ENCODE data around the gene XPR1. TPM values are rescaled to one million over a fixed set of nuclear protein-coding genes. Genes with fewer than 3 reads are reported as not detected.

XPR1 gene
- 35.4 and 53.6 TPM in 2 replicates for total RNA-seq

- peak; percentile 97 for DNase-seq (ENCODE audit: low read depth)
These were observed at the start of gene XPR1 for GRCh38 chr1:180631766-180632325. Gene XPR1 (plus strand): TSS chr1:180632022. CDS start chr1:180632202, 180 bp downstream.

DNA sequence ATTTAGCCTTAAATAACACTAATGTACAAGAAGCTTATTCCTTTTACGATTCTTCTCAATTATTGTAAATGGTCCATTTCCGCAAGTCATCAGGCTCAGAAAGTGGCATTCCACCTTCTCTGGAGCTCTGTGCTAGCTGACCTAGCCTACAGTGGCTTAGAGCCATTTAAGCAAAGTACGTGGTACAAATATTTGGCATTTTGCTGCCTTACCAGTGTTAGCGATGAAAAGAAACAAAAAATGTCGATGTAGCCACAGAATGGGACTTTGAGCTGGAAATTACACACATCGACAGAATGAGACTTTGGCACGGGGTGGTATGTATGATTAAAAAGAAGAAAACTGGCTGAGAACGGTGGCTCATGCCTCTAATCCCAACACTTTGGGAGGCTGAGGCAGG lies 47.0 kb upstream of the XPR1 start:
- DNase-seq (ENCODE audit: low read depth), result no peak

- DNase-seq (ENCODE audit: low read depth), result no peak
These were observed 45.8 kb upstream of the XPR1 start for GRCh38 chr1:180585994-180586359.

GRCh38 chr1:180586671-180587155 lies 45.1 kb upstream of the XPR1 start:
- peak; percentile 98 for DNase-seq (ENCODE audit: low read depth)

DNA sequence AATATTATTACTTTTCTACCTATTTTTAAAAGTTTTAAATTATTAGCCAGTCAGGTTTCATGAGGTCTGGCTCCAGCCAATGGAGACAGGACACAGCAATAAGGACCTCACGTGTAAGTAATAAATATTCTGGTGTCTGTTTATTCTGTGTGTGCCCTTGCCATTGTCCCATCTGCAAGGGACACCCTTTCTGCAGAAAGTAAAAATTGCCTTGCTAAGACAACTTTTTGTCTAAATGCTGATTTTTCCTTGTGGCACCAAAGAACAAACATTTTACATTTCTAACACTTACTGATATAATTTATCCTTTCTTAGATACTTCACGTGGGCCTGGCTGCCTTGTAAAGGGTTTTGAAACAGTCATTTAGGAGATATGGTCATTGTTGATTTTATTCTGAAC lies 43.7 kb upstream of the XPR1 start:
- DNase-seq (ENCODE audit: low read depth), result no peak

GRCh38 chr1:180590889-180591288 lies 40.9 kb upstream of the XPR1 start:
- no peak for DNase-seq (ENCODE audit: low read depth)

GRCh38 chr1:180593382-180593781 lies 38.4 kb upstream of the XPR1 start:
- no peak for DNase-seq (ENCODE audit: low read depth)

DNA sequence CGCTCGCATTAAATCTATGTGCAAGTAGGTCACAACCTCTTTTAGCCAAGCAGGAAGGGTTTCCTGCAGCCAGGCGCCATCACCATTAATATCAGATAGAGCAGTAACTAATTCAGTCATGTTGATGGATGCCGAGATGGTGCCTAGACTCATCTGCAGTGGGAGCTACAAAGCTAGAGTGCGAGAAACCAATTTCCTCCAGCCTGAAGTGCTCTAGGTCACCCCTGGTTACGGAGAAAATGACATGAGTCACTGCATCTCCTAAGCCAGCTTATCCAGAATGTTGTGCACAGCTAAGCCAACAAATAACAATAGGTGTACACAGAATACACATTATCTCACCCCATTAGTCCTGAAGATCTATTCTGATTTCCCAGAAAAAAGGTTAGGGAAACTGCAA lies 37.1 kb upstream of the XPR1 start:
- peak; percentile 83 for DNase-seq (ENCODE audit: low read depth)

GRCh38 chr1:180595966-180596365 lies 35.9 kb upstream of the XPR1 start:
- no peak for DNase-seq (ENCODE audit: low read depth)

DNA sequence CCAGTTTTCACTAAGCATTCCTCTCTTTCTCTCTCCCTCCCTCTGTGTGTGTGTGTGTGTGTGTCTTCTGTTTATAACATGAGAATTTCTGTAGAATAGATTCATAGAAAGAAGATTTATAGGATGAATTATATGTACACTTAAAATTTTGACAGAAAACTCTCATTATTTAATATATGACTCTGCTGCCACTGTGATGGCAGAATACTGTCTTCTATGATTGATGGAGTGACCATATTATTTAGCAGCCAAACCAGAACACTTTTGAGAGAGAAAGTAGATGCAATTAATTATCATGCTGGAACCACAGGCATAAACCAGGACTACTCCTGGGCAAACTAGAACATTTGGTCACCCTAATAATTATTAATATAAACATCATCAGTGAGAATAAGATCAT lies 34.3 kb upstream of the XPR1 start:
- no peak for DNase-seq (ENCODE audit: low read depth)

DNA sequence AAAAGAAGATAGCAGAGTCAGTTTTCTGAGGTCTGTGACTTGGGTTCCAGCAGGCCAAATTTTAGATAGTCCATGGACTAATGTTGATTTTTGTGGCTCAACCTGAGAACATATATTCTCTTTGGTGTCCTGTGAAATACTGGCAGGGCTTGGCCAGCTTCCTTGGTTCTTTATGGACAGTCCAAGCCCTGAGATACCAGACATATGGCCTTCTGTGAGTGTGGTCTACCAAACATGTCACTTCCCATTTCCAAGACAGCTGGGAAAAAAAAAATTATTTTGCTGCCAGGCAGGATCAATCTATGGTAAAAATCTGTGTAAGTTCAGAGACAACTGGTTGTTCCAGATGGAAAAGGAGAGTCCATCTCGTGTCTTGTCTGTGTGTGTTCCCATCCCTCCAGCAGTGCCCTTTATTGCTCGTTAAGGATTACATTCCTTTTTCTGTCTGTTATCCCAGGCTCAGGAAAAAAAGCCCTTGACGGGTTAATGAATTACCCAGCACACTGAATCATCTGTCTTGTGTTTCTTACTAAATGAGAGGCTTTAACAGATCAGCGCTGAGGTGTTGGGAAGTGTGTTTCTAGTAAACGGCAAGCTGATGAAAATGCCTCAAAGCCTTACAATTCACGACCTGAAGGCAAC lies 33.4 kb upstream of the XPR1 start:
- DNase-seq (ENCODE audit: low read depth), result peak; percentile 99

GRCh38 chr1:180600343-180600742 lies 31.5 kb upstream of the XPR1 start:
- DNase-seq (ENCODE audit: low read depth), result peak; percentile 63

DNA sequence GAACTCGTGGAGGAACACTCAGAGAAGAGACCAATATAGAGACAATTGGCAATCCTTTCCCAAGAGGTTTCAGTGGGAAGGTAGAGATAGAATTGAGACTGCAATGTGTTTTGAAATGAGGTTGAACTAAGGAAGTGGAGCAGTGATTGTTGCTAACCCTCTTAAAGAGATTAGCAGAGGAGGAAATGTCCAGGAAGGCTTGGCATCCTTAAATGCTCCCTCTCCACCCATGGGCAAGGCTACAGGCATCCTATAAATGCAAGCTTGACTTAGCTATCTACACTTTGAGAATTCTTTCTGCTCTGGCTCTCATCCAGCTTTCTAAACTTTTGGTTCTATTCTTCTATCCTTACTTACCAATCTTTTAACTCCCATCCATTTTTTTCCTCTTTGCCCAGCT lies 30.3 kb upstream of the XPR1 start:
- no peak for DNase-seq (ENCODE audit: low read depth)

GRCh38 chr1:180603223-180603849 lies 28.5 kb upstream of the XPR1 start:
- DNase-seq (ENCODE audit: low read depth), result no peak

- no peak for DNase-seq (ENCODE audit: low read depth)
These were observed 28.0 kb upstream of the XPR1 start for GRCh38 chr1:180603850-180604226.

DNA sequence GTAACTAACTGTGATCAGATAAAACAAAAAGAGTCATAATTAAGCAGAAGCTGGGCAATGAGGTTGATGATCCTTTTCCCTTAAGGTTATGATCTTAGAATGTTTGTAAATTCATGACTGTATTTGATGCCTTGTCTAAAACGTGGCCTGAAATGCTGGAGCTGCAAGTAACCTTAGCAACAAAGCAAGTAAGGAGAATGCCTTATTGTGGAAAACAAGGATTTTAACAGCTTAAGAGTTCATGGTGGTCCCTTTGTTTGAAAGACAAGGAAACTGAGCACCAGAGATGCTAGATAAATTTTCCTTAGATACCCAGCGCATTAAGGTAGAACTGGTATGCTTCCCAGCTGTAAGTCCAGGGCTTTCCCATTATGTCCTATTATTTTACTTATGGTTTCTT lies 25.7 kb upstream of the XPR1 start:
- DNase-seq (ENCODE audit: low read depth), result no peak

- DNase-seq (ENCODE audit: low read depth), result no peak
These were observed 21.9 kb upstream of the XPR1 start for GRCh38 chr1:180609643-180610555.

- no peak for DNase-seq (ENCODE audit: low read depth)
These were observed 21.2 kb upstream of the XPR1 start for GRCh38 chr1:180610556-180611015.

GRCh38 chr1:180611016-180611930 lies 20.5 kb upstream of the XPR1 start:
- no peak for DNase-seq (ENCODE audit: low read depth)

DNA sequence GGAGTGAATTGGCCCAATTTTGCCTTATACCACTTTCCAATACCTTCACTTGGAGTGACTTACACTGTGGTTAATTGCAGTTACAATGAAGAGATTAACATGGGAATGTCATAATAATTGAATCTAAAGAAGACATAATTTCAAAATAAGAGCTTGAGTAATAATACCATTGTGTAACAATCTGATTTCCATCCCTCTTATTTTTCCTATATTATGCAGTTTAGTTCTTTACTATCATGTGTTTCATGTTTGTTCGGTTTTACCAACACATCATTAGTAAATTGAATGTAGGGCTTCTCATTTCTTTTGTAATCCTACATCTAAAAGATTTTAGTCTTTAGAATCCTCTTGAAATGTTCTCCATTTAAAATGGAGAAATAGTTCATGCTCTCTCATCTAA lies 19.2 kb upstream of the XPR1 start:
- DNase-seq (ENCODE audit: low read depth), result no peak

GRCh38 chr1:180614730-180615129 lies 17.1 kb upstream of the XPR1 start:
- DNase-seq (ENCODE audit: low read depth), result no peak
